K562 (cell line): ENCODE results near the gene SLC34A1.

Experiments used
- EP300 ChIP-seq: IDR thresholded peaks from 2 replicates; pipeline ENCODE4 v1.6.1; 2012; ENCODE audit warnings: low read length, improper control_type of control experiment
- EZH2 ChIP-seq: IDR thresholded peaks from 2 replicates; pipeline ENCODE4 v1.6.1; 2012; ENCODE audit warnings: low read depth, mild to moderate bottlenecking, inconsistent platforms, low read length, borderline replicate concordance
- MYC ChIP-seq, 2 experiments: fragments of 250-450 bp in 1 of 2; sonication (Bioruptor Pico) in 1 of 2; IDR thresholded peaks; 2 replicates each; pipeline versions ENCODE4 v1.5.1 to v1.6.1; 2012 to 2021; ENCODE audit warnings: low read depth in 2 of 2, borderline replicate concordance in 1 of 2, improper control_type of control experiment in 1 of 2, low read length in 1 of 2, mild to moderate bottlenecking in 1 of 2, moderate library complexity in 1 of 2
- POLR2G ChIP-seq: fragments of 200-400 bp; formaldehyde crosslinking; IDR thresholded peaks from 2 replicates; pipeline ENCODE4 v1.6.1; 2017; ENCODE audit warnings: low read depth, mild to moderate bottlenecking, antibody characterized with exemption, low read length, moderate library complexity
- TEAD4 ChIP-seq, 2 experiments: sonication (generic) in 1 of 2; formaldehyde crosslinking in 1 of 2; IDR thresholded peaks; 2 replicates each; pipeline versions ENCODE4 v1.6.1 to v1.8.0; 2012 to 2022; ENCODE audit warnings: borderline replicate concordance in 1 of 2, inconsistent platforms in 1 of 2, low read length in 1 of 2, mild to moderate bottlenecking in 1 of 2, missing genetic modification reagents in 1 of 2
- YY1 ChIP-seq, 3 experiments: IDR thresholded peaks; 2 replicates each; pipeline ENCODE4 v1.6.1; 2011; ENCODE audit warnings: low read length in 2 of 3, mild to moderate bottlenecking in 2 of 3, moderate library complexity in 2 of 3, borderline replicate concordance in 1 of 3, control low read depth in 1 of 3, low read depth in 1 of 3; ENCODE audit not compliant: insufficient read depth in 3 of 3, insufficient replicate concordance in 2 of 3, control insufficient read depth in 1 of 3, insufficient read length in 1 of 3; ENCODE audit errors: extremely low read depth in 1 of 3
- TF ChIP-seq, protein P1 (sequence below): fragments of 250-450 bp; sonication (Bioruptor Pico); IDR thresholded peaks from 2 replicates; pipeline ENCODE4 v1.8.0; 2022; ENCODE audit warnings: moderate library complexity, mild to moderate bottlenecking, inconsistent platforms
- TF ChIP-seq, protein P2 (sequence below): fragments of 250-450 bp; sonication (Bioruptor Pico); IDR thresholded peaks from 2 replicates; pipeline ENCODE4 v1.4.0; 2020; ENCODE audit warnings: mild to moderate bottlenecking, moderate library complexity

DNA sequence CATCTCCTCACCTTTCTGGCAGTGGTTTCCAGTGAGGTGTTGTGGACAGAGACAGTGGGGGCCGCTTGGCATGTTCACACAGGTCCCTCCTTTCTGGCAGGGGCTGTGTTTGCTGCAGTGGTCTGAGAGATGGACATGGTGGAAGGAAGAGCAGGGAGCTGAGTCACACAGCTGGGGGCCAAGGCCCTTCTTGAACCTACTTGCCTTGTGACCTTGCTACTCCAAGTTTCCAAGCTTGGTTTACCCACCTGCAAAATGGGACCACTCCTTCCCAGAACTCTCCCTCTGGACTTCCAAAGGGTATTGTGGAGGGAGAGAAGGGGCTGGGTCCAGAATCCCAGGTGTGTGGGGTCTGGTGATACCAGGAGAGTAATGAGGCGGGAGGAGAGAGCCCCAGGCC, 21.1 kb downstream of the SLC34A1 start:
- TF ChIP-seq POLR2G (no peak), YY1 (IDR thresholded peaks at IDR 0.05; ENCODE audit: borderline replicate concordance in 1 of 3, control insufficient read depth in 1 of 3, extremely low read depth in 1 of 3, insufficient read depth in 3 of 3, insufficient read length in 1 of 3, insufficient replicate concordance in 2 of 3, low read depth in 1 of 3, low read length in 2 of 3) (no peak), TEAD4 (IDR thresholded peaks at IDR 0.05; ENCODE audit: low read length) (no peak), TEAD4 (CRISPR knock-in tag; IDR thresholded peaks at IDR 0.05; ENCODE audit: borderline replicate concordance) (no peak), MYC (IDR thresholded peaks at IDR 0.05; ENCODE audit: low read depth, low read length) (no peak), MYC (CRISPR knock-in tag; IDR thresholded peaks at IDR 0.05; ENCODE audit: borderline replicate concordance, low read depth) (no peak), EP300 (no peak), EZH2 (no peak)
- TF ChIP-seq, protein P1, sequence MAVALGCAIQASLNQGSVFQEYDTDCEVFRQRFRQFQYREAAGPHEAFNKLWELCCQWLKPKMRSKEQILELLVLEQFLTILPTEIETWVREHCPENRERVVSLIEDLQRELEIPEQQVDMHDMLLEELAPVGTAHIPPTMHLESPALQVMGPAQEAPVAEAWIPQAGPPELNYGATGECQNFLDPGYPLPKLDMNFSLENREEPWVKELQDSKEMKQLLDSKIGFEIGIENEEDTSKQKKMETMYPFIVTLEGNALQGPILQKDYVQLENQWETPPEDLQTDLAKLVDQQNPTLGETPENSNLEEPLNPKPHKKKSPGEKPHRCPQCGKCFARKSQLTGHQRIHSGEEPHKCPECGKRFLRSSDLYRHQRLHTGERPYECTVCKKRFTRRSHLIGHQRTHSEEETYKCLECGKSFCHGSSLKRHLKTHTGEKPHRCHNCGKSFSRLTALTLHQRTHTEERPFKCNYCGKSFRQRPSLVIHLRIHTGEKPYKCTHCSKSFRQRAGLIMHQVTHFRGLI = no peak
- TF ChIP-seq, protein P2, sequence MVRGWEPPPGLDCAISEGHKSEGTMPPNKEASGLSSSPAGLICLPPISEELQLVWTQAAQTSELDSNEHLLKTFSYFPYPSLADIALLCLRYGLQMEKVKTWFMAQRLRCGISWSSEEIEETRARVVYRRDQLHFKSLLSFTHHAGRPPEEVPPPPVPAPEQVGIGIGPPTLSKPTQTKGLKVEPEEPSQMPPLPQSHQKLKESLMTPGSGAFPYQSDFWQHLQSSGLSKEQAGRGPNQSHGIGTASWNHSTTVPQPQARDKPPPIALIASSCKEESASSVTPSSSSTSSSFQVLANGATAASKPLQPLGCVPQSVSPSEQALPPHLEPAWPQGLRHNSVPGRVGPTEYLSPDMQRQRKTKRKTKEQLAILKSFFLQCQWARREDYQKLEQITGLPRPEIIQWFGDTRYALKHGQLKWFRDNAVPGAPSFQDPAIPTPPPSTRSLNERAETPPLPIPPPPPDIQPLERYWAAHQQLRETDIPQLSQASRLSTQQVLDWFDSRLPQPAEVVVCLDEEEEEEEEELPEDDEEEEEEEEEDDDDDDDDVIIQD (CRISPR knock-in tag) = no peak
